Transverse colon (tissue), 4 donors: ENCODE data around the gene ZNF891.

Source experiments
- POLR2AphosphoS5 ChIP-seq, 3 donors: sonication (generic); formaldehyde crosslinking; IDR thresholded peaks; one replicate each; pipeline ENCODE4 v1.6.1; 2016; ENCODE audit warnings: antibody characterized with exemption in 3 of 3
- TF ChIP-seq, protein P1 (sequence below), 5 experiments: fragments of 200-600 bp in 3 of 5; fragments of 450-650 bp in 2 of 5; sonication (generic) in 3 of 5; IDR thresholded peaks; 1 replicate in 2 of 5; 2 replicates in 3 of 5; pipeline ENCODE4 v1.5.1; 2016 to 2017; ENCODE audit warnings: antibody characterized with exemption in 5 of 5, inconsistent platforms in 3 of 5, mild to moderate bottlenecking in 2 of 5, moderate library complexity in 1 of 5

- TF ChIP-seq, protein P1, sequence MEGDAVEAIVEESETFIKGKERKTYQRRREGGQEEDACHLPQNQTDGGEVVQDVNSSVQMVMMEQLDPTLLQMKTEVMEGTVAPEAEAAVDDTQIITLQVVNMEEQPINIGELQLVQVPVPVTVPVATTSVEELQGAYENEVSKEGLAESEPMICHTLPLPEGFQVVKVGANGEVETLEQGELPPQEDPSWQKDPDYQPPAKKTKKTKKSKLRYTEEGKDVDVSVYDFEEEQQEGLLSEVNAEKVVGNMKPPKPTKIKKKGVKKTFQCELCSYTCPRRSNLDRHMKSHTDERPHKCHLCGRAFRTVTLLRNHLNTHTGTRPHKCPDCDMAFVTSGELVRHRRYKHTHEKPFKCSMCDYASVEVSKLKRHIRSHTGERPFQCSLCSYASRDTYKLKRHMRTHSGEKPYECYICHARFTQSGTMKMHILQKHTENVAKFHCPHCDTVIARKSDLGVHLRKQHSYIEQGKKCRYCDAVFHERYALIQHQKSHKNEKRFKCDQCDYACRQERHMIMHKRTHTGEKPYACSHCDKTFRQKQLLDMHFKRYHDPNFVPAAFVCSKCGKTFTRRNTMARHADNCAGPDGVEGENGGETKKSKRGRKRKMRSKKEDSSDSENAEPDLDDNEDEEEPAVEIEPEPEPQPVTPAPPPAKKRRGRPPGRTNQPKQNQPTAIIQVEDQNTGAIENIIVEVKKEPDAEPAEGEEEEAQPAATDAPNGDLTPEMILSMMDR (IDR thresholded peaks at IDR 0.05) = no peak
- no peak for TF ChIP-seq POLR2AphosphoS5 (IDR thresholded peaks at IDR 0.05)
Observed at GRCh38 chr12:133165776-133166175, 35.7 kb upstream of the ZNF891 start.
